IPS-20b (cell line): Measurements from ENCODE around the gene EFHD2.
"Not testable (repeated sequence)": the region's sequence is repeated elsewhere in the genome, so short reads cannot be mapped to it uniquely, and the experiment has no call there.

ENCODE experiments used
- H3K27ac ChIP-seq: one replicate; pipeline ENCODE4 v1.5.1; 2013; ENCODE audit warnings: low read length
- H3K27me3 ChIP-seq: 2 replicates; pipeline ENCODE4 v1.6.1; 2013; ENCODE audit warnings: mild to moderate bottlenecking, low read length, inconsistent platforms; ENCODE audit not compliant: insufficient read depth
- H3K36me3 ChIP-seq: 2 replicates; pipeline ENCODE4 v1.6.1; 2013; ENCODE audit warnings: low read depth, mild to moderate bottlenecking, inconsistent platforms, low read length, moderate library complexity; ENCODE audit not compliant: insufficient read depth
- H3K4me1 ChIP-seq: 2 replicates; pipeline ENCODE4 v1.6.1; 2013; ENCODE audit warnings: mild to moderate bottlenecking, control low read depth, inconsistent platforms, low read length, moderate library complexity; ENCODE audit not compliant: insufficient read depth
- H3K4me3 ChIP-seq: 2 replicates; pipeline ENCODE4 v1.5.1; 2013; ENCODE audit warnings: mild to moderate bottlenecking, low read length, inconsistent platforms
- H3K9ac ChIP-seq: 2 replicates; pipeline ENCODE4 v1.6.1; 2013; ENCODE audit warnings: low read depth, mild to moderate bottlenecking, inconsistent platforms, low read length, moderate library complexity
- H3K9me3 ChIP-seq: 2 replicates; pipeline ENCODE4 v1.6.1; 2013; ENCODE audit warnings: mild to moderate bottlenecking, low read depth, low read length, inconsistent platforms; ENCODE audit not compliant: insufficient read depth

EFHD2 gene

DNA sequence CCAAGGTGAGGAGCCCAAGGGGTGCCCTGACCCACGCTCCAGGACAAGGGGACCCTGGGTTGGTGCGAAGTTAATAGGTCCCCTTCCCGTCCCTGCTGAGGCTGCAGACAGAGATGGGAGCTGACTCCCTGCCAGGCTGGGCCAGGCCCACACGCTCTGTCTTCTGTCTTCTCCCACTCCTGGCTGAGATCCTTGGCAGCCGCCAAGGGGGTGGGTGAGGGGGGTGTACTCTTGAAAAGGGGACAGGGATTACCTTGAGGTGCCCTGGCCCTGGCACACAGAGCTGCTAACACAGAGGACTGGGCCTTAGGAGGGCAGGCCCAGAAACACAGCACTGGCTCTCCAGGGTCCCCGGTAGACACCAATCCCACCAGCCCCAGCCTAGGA is 17.6 kb downstream of the EFHD2 start:
- no peak overlapping the region for H3K27ac ChIP-seq
- H3K4me1 ChIP-seq, result no peaks in the 10 kb centered on the region
- no peak overlapping the region for H3K9ac ChIP-seq

DNA sequence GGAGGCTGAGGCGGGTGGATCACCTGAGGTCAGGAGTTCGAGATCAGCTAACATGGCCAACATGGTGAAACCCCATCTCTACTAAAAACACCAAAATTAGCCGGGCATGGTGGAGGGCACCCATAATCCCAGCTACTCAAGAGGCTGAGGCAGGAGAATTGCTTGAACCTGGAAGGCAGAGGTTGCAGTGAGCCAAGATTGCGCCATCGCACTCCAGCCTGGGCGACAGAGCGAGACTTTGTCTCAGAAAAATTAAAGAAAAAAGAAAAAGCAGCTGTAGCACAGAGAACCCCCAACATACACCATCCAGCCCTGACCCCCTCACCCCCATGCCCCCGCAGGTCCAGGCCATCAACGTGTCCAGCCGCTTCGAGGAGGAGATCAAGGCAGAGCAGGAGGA is 18.6 kb downstream of the EFHD2 start:
- not testable (repeated sequence) for H3K9me3 ChIP-seq, H3K4me1 ChIP-seq, H3K36me3 ChIP-seq, H3K27me3 ChIP-seq, H3K4me3 ChIP-seq, H3K27ac ChIP-seq, H3K9ac ChIP-seq

More for the DNA sequence above, 17.6 kb downstream of the EFHD2 start:
- H3K9me3 ChIP-seq, result no peaks in the 10 kb centered on the region
- H3K36me3 ChIP-seq, result no peaks in the 10 kb centered on the region
- no peak overlapping the region for H3K4me3 ChIP-seq
- no peaks in the 10 kb centered on the region for H3K27me3 ChIP-seq

DNA sequence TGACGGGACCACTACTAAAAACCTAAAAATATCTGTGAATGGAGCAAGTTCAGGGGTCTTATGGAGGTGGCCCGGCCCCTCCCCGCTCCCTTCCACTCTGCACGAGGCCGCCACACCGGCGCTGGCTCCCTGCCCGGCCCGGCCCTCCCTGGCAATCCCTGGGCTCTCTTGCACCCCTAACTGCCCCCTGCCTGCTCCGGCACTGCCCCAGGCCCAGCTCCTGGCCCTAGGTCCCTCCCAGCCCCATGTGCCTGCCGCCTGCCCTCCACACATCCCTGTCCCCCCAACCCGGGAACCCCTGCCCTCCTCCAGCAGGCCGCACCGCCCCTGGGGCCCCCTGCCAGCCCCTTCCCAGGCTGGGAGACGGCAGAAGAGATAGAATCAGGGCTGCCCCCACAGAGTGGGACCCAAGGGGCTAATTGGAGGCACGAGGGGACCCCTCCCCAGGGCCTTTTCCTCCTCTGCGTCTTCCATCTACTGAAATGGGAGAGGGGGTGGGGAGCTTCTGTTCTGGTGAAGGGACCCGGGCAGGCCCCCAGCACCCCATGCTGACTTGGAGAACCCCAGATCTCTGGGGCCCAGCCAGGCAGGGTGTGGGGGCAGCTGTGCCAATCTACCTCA is 19.2 kb downstream of the EFHD2 start:
- Histone ChIP-seq H3K27ac (no peak overlapping the region), H3K4me1 (no peaks in the 10 kb centered on the region), H3K9ac (no peak overlapping the region), H3K9me3 (no peaks in the 10 kb centered on the region), H3K27me3 (no peaks in the 10 kb centered on the region), H3K36me3 (no peaks in the 10 kb centered on the region), H3K4me3 (no peak overlapping the region)

DNA sequence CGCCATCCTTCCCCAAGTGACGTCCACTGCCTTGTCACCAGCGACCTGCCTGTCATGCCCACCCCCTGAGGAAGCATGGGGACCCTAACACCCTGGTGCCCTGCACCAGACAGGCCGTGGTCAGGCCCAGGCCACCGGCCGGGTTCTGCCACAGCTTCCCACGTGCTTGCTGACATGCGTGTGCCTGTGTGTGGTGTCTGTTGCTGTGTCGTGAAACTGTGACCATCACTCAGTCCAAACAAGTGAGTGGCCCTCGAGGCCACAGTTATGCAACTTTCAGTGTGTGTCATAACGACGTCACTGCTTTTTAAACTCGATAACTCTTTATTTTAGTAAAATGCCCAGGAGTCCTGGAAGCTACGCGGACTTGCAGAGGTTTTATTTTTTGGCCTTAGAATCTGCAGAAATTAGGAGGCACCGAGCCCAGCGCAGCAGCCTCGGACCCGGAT is 20.0 kb downstream of the EFHD2 start:
- Histone ChIP-seq H3K4me1 (no peaks in the 10 kb centered on the region), H3K36me3 (no peaks in the 10 kb centered on the region), H3K4me3 (no peak overlapping the region), H3K27me3 (no peaks in the 10 kb centered on the region), H3K9ac (no peak overlapping the region), H3K27ac (no peak overlapping the region), H3K9me3 (no peaks in the 10 kb centered on the region)

DNA sequence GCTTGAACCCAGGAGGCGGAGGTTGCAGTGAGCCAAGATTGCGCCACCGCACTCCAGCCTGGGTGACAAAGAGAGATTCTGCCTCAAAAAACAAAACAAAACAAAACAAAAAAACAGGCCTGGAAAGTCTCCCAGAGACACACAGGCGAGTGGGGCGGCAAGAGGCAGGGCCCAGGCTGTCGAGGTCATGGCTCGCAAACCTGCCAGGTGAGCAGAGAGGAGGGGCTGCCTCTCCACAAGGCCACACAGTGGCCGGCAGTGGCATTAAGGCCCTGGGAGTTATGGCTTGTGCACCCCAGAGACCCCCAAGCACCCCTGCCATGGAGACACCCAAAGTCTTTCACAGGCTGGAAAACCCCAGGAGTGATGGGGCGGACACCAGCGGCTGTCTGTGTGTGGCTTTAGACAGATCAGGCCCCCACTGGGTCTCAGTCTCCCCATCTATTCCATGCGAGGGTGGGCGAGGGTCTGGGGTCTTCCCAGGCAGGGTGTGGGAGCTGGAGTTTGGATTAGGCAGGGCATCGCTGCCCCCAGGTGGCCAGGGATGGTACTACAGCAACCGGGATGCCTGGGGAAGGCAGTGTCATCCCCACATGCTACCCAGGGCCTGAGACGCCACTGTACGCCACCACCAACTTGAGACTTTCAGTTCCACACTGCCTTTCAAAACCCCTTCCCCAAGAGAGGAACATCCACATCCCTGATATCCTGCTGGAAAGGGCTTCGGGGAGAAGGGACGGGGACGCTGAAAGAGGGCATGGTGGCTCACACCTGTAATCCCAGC is 21.3 kb downstream of the EFHD2 start:
- Histone ChIP-seq H3K9me3 (no peaks in the 10 kb centered on the region), H3K27me3 (no peaks in the 10 kb centered on the region), H3K4me1 (no peaks in the 10 kb centered on the region), H3K27ac (no peak overlapping the region), H3K9ac (no peak overlapping the region), H3K4me3 (no peak overlapping the region), H3K36me3 (no peaks in the 10 kb centered on the region)

DNA sequence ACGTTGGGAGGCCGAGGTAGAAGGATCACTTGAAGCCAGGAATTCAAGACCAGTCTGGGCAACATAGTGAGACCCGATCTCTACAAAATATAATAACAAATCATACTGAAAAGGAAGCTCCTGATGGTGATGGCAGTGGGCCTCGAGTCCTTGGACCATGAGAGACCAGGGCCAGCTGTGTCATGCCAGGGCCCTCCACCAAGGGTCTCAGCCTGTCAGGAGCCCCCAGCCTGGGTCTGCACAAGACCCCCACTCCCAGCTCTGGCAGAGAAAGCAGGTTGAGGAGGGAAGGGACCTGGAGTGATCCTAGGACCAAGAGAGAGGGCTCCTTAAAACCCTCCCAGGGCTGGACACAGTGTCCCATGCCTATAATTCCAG is 21.9 kb downstream of the EFHD2 start:
- no peak overlapping the region for H3K4me3 ChIP-seq
- H3K36me3 ChIP-seq, result no peaks in the 10 kb centered on the region
- no peaks in the 10 kb centered on the region for H3K9me3 ChIP-seq
- no peak overlapping the region for H3K9ac ChIP-seq
- no peaks in the 10 kb centered on the region for H3K4me1 ChIP-seq
- H3K27ac ChIP-seq, result no peak overlapping the region
- H3K27me3 ChIP-seq, result no peaks in the 10 kb centered on the region

DNA sequence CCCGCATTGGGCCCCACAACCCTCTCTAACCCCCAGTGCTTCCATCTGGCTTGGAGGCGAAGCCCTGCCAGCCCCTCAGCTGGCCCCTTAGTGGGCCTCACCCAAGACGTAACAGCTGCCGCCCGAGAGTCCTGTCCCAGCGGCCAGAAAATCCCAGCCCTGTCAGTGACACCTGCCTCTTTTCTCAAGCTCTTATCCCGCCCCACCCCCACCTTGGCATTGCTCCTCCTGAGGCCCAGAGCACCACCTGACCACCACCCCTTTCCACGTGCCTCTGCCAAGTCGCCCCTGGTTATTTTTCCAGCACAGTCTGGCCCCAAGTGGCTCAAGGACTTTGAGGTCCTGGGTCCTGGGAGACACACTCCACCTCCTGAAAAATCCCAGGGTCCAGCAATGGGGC is 22.6 kb downstream of the EFHD2 start:
- no peaks in the 10 kb centered on the region for H3K36me3 ChIP-seq
- no peaks in the 10 kb centered on the region for H3K27me3 ChIP-seq
- H3K9ac ChIP-seq, result no peak overlapping the region
- no peaks in the 10 kb centered on the region for H3K9me3 ChIP-seq
- H3K27ac ChIP-seq, result no peak overlapping the region
- no peaks in the 10 kb centered on the region for H3K4me1 ChIP-seq
- no peak overlapping the region for H3K4me3 ChIP-seq

DNA sequence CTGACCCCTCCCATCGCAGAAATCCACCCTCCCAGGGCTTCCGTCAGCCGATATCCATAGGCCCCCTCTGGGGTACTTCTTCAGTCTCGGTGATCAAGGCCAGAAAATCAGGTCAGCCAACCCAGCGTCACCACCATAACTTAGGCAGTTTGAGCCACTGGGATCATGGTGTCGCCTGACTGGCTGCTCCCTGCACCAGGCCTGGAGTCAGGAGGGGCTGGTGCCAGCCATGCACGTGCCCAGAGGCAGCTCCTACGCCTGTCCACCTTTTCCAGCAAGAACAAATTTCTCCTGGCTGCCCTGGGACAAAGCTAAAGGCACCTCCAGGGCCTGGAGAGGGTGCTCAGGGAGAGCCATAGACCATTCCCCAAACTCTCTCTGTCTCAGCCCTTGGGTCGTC is 23.8 kb downstream of the EFHD2 start:
- H3K4me3 ChIP-seq, result no peak overlapping the region
- H3K9me3 ChIP-seq, result no peaks in the 10 kb centered on the region
- no peaks in the 10 kb centered on the region for H3K27me3 ChIP-seq
- no peak overlapping the region for H3K27ac ChIP-seq
- H3K4me1 ChIP-seq, result no peaks in the 10 kb centered on the region
- H3K9ac ChIP-seq, result no peak overlapping the region
- H3K36me3 ChIP-seq, result no peaks in the 10 kb centered on the region

DNA sequence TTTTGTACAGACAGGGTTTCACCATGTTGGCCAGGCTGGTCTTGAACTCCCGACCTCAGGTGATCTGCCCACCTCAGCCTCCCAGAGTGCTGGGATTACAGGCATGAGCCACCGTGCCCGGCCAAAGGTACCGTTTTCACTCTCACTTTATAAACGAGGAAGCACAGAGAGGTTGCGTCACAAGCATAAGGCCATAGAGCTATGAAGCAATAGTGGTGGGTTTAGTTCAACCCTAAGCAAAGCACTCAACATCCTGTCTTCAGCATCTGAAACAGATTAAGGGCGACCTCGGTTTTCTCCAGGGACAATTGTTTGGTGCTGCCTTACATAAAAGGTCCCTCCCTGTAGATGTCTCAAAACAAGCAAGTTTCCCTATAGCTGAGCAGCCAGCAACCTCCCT is 25.1 kb downstream of the EFHD2 start:
- not testable (repeated sequence) for H3K27me3 ChIP-seq, H3K4me1 ChIP-seq, H3K9ac ChIP-seq, H3K9me3 ChIP-seq, H3K36me3 ChIP-seq, H3K4me3 ChIP-seq, H3K27ac ChIP-seq

DNA sequence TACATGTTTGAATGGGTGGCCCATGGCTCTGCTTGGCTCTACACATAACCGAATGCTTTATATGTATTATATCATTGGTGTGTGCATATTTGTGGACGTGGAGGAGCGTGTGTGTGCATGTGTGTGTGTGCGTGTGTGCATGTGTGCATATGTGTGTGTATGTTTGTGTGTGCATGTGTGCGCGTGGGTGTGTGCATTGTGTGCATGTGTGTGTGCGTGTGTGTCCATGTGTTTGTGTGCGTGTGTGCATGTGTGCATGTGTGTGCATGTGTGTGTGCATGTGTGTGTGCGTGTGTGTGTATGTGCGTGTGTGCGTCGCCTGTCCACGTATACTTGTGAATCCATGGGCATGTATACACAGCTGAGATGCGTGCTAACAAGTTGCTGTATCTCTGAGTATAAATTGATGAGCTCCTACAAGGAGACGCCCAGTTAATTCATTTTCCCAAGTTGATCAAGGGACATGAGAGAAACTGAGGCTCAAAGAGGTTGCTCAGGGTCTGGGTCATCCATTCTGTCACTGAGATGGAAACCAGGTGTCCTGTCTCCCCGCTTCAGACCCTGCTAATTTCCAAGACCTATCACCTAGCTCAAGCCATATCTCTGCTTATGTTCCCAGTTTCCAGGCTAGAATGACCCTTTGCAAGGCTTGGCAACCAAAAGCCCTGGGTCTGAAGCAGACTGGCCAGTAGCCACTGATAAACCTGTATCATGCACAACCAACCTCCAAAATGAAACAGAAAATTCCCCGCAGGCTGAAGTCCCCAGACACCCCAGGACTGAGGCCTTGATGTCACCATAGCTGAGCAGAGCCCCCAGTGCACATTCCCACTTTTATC is 25.8 kb downstream of the EFHD2 start:
- Histone ChIP-seq H3K4me1 (no peaks in the 10 kb centered on the region), H3K27ac (no peak overlapping the region), H3K9ac (no peak overlapping the region), H3K36me3 (no peaks in the 10 kb centered on the region), H3K4me3 (no peak overlapping the region), H3K27me3 (no peaks in the 10 kb centered on the region), H3K9me3 (no peaks in the 10 kb centered on the region)

DNA sequence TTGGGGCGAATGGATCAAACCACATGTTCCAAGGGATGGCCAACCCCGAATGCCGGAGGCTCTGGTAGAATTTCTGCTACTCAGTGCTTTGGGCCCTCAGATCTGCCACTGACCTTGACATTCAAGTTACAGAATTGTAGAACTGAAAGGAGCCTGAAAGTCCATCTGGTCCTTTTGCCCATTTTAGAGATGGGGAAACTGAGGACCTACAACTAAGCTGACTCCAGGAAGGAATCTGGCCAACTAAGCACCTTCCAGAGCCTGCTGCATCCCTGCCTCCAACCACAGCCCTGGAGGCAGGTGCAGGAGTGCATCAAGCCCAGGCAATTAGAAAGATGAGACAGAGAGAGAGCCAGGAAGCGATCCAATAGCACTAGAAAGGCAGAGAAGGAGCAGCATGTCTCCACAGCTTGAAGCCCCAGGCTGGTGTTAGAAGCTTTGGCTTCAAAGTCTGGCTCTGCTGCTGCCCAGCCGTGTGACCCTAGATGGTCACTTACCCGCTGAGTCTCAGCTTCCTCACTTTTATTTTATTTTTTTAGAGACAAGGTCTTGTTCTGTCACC is 27.3 kb downstream of the EFHD2 start:
- H3K9me3 ChIP-seq, result no peaks in the 10 kb centered on the region
- H3K9ac ChIP-seq, result no peak overlapping the region
- no peaks in the 10 kb centered on the region for H3K4me1 ChIP-seq
- H3K4me3 ChIP-seq, result no peak overlapping the region
- H3K36me3 ChIP-seq, result no peaks in the 10 kb centered on the region
- H3K27ac ChIP-seq, result no peak overlapping the region
- no peaks in the 10 kb centered on the region for H3K27me3 ChIP-seq
